ENCODE data around the gene AKT2. TPM values are rescaled to one million over a fixed set of nuclear protein-coding genes. Genes with fewer than 3 reads are reported as not detected.
A peak's percentile ranks its signal among the peaks of the same experiment; 100 is the strongest.

AKT2 gene
- total RNA-seq, 1 experiment from 2014 or later = 149 TPM

- no peak for TF ChIP-seq CTCF (conservative IDR thresholded peaks at IDR 0.05)
- no peak for TF ChIP-seq EZH2 (IDR thresholded peaks at IDR 0.05; ENCODE audit: low read depth)
- Histone ChIP-seq H3K36me3 (ENCODE audit: low read depth) (no peaks in the 10 kb centered on the region), H3K4me2 (peak overlapping the region; percentile 84), H3K4me3 (no peak overlapping the region), H2AFZ (no peak overlapping the region), H3K9me3 (ENCODE audit: insufficient read depth, low read depth) (no peaks in the 10 kb centered on the region), H3K79me2 (ENCODE audit: low read depth) (0 out of 2 replicates have a peak, but pooled peaks cover 4% of the 10 kb centered on the region), H3K4me1 (replicated peaks; ENCODE audit: insufficient read depth) (peaks cover 11% of the 10 kb centered on the region; the same call in 1 of the 2 replicates), H4K20me1 (ENCODE audit: insufficient read depth) (no peaks in the 10 kb centered on the region; the same call in 1 of the 2 replicates), H3F3A (ENCODE audit: insufficient read depth, low read depth) (peaks cover 13% of the 10 kb centered on the region; the same call in 1 of the 2 replicates), H3K27ac (no peak overlapping the region), H3K27me3 (ENCODE audit: insufficient read depth, low read depth) (no peaks in the 10 kb centered on the region), H3K9me2 (ENCODE audit: insufficient read depth) (no peaks in the 10 kb centered on the region)
- intact Hi-C loops (cut with micrococcal nuclease; ENCODE audit: unreplicated experiment) = no loop called here
- POLR2A ChIA-PET (ENCODE audit: unreplicated experiment) = interaction anchor here (0.7 kb wide), 1 partner anchor 228 kb away, joined by 3 read pairs; no protein-coding TSS in a partner anchor
- DNase-seq = no peak
- BruUV-seq (replicated peaks) = TSS peak; percentile 29
- CTCF ChIA-PET = no interaction called here
Observed at GRCh38 chr19:40192758-40193586, 92.2 kb downstream of the AKT2 start.

- 0 out of 2 replicates have a peak, but pooled peaks cover 4% of the 10 kb centered on the region for H3K79me2 ChIP-seq (ENCODE audit: low read depth)
- DNase-seq = peak in 1 of 2 experiments; percentile 15
- peak overlapping the region; percentile 84 for H3K4me2 ChIP-seq
- peak overlapping the region; percentile 71 for H2AFZ ChIP-seq
- H3K27ac ChIP-seq = no peak overlapping the region
- H3K36me3 ChIP-seq (ENCODE audit: low read depth) = no peaks in the 10 kb centered on the region
- intact Hi-C loops (cut with micrococcal nuclease; ENCODE audit: unreplicated experiment) = no loop called here
- H3K4me1 ChIP-seq (replicated peaks; ENCODE audit: insufficient read depth) = peaks cover 11% of the 10 kb centered on the region; the same call in 1 of the 2 replicates
- CTCF ChIA-PET = interaction anchor here (0.6 kb wide), 1 partner anchor 385 kb away, joined by 5 read pairs; no protein-coding TSS in a partner anchor
- no peaks in the 10 kb centered on the region; the same call in 1 of the 2 replicates for H4K20me1 ChIP-seq (ENCODE audit: insufficient read depth)
- H3K9me2 ChIP-seq (ENCODE audit: insufficient read depth) = no peaks in the 10 kb centered on the region
- H3K4me3 ChIP-seq = peak overlapping the region; percentile 98
- H3K9me3 ChIP-seq (ENCODE audit: insufficient read depth, low read depth) = no peaks in the 10 kb centered on the region
- peaks cover 13% of the 10 kb centered on the region; the same call in 1 of the 2 replicates for H3F3A ChIP-seq (ENCODE audit: insufficient read depth, low read depth)
- no TSS peak for BruUV-seq (replicated peaks)
- TF ChIP-seq EZH2 (IDR thresholded peaks at IDR 0.05; ENCODE audit: low read depth) = no peak
- no peak for TF ChIP-seq CTCF (conservative IDR thresholded peaks at IDR 0.05)
- POLR2A ChIA-PET (ENCODE audit: unreplicated experiment) = interaction anchor here (0.5 to 0.7 kb wide), 3 partner anchors 228 to 586 kb away, joined by 3 to 8 read pairs (median 3); partner anchors contain the start of genes BLVRB and RAB4B
- no peaks in the 10 kb centered on the region for H3K27me3 ChIP-seq (ENCODE audit: insufficient read depth, low read depth)
Observed at GRCh38 chr19:40191836-40192646, 93.1 kb downstream of the AKT2 start.

Measured in PC-9 (cell line).